ENCODE data around the gene CCDC126.
A peak's percentile ranks its signal among the peaks of the same experiment; 100 is the strongest.
"Not testable (repeated sequence)": the region's sequence is repeated elsewhere in the genome, so short reads cannot be mapped to it uniquely, and the experiment has no call there.

The CCDC126 gene

GRCh38 chr7:23597094-23598091, at the start of gene CCDC126:
Gene CCDC126 (plus strand): TSS chr7:23597382. CDS start chr7:23611316, 13,934 bp downstream.
- peak; percentile 67 to 72 for DNase-seq (ENCODE audit: low read depth in 2 of 2)

GRCh38 chr7:23547662-23548061, 49.5 kb upstream of the CCDC126 start:
- DNase-seq (ENCODE audit: low read depth in 2 of 2): no peak

- no peak for DNase-seq (ENCODE audit: low read depth in 2 of 2)
Observed at GRCh38 chr7:23558303-23558702, 38.9 kb upstream of the CCDC126 start.

- DNase-seq (ENCODE audit: low read depth in 2 of 2): peak; percentile 35 to 40
Observed at GRCh38 chr7:23570592-23571200, 26.5 kb upstream of the CCDC126 start.

- not testable (repeated sequence) for DNase-seq (ENCODE audit: low read depth in 2 of 2)
Observed at GRCh38 chr7:23581975-23582374, 15.2 kb upstream of the CCDC126 start.

- DNase-seq (ENCODE audit: low read depth in 2 of 2): not testable (repeated sequence)
Observed at GRCh38 chr7:23585304-23585703, 11.9 kb upstream of the CCDC126 start.

GRCh38 chr7:23586159-23586558, 11.0 kb upstream of the CCDC126 start:
- DNase-seq (ENCODE audit: low read depth in 2 of 2): no peak

- DNase-seq (ENCODE audit: low read depth in 2 of 2): no peak
Observed at GRCh38 chr7:23590529-23590928, 6.7 kb upstream of the CCDC126 start.

- DNase-seq (ENCODE audit: low read depth in 2 of 2): no peak
Observed at GRCh38 chr7:23593706-23594105, 3.5 kb upstream of the CCDC126 start.

- no peak for DNase-seq (ENCODE audit: low read depth in 2 of 2)
Observed at GRCh38 chr7:23594879-23595604, 2.1 kb upstream of the CCDC126 start.

GRCh38 chr7:23598296-23598695, 1.1 kb downstream of the CCDC126 start:
- DNase-seq (ENCODE audit: low read depth in 2 of 2): no peak

GRCh38 chr7:23600236-23600635, 3.1 kb downstream of the CCDC126 start:
- DNase-seq (ENCODE audit: low read depth in 2 of 2): peak; percentile 29 to 31

- no peak for DNase-seq (ENCODE audit: low read depth in 2 of 2)
Observed at GRCh38 chr7:23603632-23604295, 6.6 kb downstream of the CCDC126 start.

GRCh38 chr7:23604296-23604640, 7.1 kb downstream of the CCDC126 start:
- DNase-seq (ENCODE audit: low read depth in 2 of 2): no peak

GRCh38 chr7:23607130-23607529, 9.9 kb downstream of the CCDC126 start:
- no peak for DNase-seq (ENCODE audit: low read depth in 2 of 2)

- no peak for DNase-seq (ENCODE audit: low read depth in 2 of 2)
Observed at GRCh38 chr7:23607866-23608265, 10.7 kb downstream of the CCDC126 start.

GRCh38 chr7:23615331-23615730, 18.1 kb downstream of the CCDC126 start:
- DNase-seq (ENCODE audit: low read depth in 2 of 2): no peak

GRCh38 chr7:23616593-23616992, 19.4 kb downstream of the CCDC126 start:
- no peak for DNase-seq (ENCODE audit: low read depth in 2 of 2)

GRCh38 chr7:23617482-23617881, 20.3 kb downstream of the CCDC126 start:
- DNase-seq (ENCODE audit: low read depth in 2 of 2): no peak

GRCh38 chr7:23618241-23618640, 21.1 kb downstream of the CCDC126 start:
- DNase-seq (ENCODE audit: low read depth in 2 of 2): no peak

GRCh38 chr7:23619141-23619540, 22.0 kb downstream of the CCDC126 start:
- no peak for DNase-seq (ENCODE audit: low read depth in 2 of 2)

- peak in 1 of 2 experiments; percentile 17 for DNase-seq (ENCODE audit: low read depth in 2 of 2)
Observed at GRCh38 chr7:23622506-23622925, 25.3 kb downstream of the CCDC126 start.

Data from fibroblast of skin of left biceps (primary cell).